ENCODE measurements around the gene PALLD. TPM values are rescaled to one million over a fixed set of nuclear protein-coding genes. Genes with fewer than 3 reads are reported as not detected.

Gene PALLD
- polyA plus RNA-seq, 3 donors, result 6.1 to 11.8 (median 9.9) TPM

DNA sequence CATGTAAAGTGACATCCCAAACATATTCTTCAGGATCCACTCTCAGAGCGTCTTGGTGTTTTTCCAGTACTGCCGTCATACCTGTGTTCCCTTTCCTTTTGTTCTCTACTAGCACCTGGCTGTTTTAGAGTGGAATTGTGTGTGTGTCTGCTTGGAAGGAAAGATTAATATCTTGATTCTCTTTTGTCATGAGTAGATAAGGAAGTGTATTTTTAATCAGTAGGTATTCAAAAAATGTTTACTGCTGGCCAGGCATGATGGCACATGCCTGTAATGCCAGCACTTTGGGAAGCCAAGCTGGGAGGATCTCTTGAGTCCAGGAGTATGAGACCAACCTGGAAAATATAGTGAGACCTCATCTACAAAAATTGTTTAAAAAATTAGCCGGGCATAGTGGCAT is 314.4 kb downstream of the PALLD start:
- no peak overlapping the region for H3K27ac Mint-ChIP-seq
- Histone ChIP-seq H3K27me3 (ENCODE audit: control insufficient read depth in 2 of 2, insufficient read depth in 2 of 2, low read length in 2 of 2) (no peaks in the 10 kb centered on the region), H4K20me1 (ENCODE audit: insufficient read depth, low read length) (no peaks in the 10 kb centered on the region), H3K4me1 (ENCODE audit: control insufficient read depth in 1 of 2, insufficient read depth in 2 of 2, low read length in 2 of 2) (peaks cover 7 to 13% of the 10 kb centered on the region in 2 donors), H3K4me2 (replicated peaks; ENCODE audit: extremely low read depth, low read length, poor library complexity, severe bottlenecking) (no peak overlapping the region), H3K4me3 (replicated peaks in 1 of 3; ENCODE audit: low read depth in 2 of 3, low read length in 3 of 3) (no peak overlapping the region), H3K9me3 (replicated peaks in 1 of 2; ENCODE audit: control insufficient read depth in 1 of 2, insufficient read depth in 1 of 2, low read length in 2 of 2) (no peaks in the 10 kb centered on the region), H2AFZ (ENCODE audit: insufficient read depth, low read depth, low read length, poor library complexity, severe bottlenecking) (no peak overlapping the region), H3K36me3 (replicated peaks in 1 of 2; ENCODE audit: control insufficient read depth in 1 of 2, insufficient read depth in 2 of 2, low read length in 2 of 2) (no peaks in the 10 kb centered on the region), H3K79me2 (ENCODE audit: insufficient read depth, low read length) (no peaks in the 10 kb centered on the region), H3K27ac (ENCODE audit: low read depth in 1 of 2, low read length in 2 of 2) (no peak overlapping the region), H3K9ac (ENCODE audit: insufficient read depth, low read length, poor library complexity, severe bottlenecking) (no peak overlapping the region)
- intact Hi-C loops (cut with micrococcal nuclease), result no loop called here
- TF ChIP-seq, protein P1, sequence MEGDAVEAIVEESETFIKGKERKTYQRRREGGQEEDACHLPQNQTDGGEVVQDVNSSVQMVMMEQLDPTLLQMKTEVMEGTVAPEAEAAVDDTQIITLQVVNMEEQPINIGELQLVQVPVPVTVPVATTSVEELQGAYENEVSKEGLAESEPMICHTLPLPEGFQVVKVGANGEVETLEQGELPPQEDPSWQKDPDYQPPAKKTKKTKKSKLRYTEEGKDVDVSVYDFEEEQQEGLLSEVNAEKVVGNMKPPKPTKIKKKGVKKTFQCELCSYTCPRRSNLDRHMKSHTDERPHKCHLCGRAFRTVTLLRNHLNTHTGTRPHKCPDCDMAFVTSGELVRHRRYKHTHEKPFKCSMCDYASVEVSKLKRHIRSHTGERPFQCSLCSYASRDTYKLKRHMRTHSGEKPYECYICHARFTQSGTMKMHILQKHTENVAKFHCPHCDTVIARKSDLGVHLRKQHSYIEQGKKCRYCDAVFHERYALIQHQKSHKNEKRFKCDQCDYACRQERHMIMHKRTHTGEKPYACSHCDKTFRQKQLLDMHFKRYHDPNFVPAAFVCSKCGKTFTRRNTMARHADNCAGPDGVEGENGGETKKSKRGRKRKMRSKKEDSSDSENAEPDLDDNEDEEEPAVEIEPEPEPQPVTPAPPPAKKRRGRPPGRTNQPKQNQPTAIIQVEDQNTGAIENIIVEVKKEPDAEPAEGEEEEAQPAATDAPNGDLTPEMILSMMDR (IDR thresholded peaks at IDR 0.05), result no peak
- no peaks in the 10 kb centered on the region for H3K36me3 Mint-ChIP-seq
- peaks cover 10% of the 10 kb centered on the region for H3K4me1 Mint-ChIP-seq
- H3K27me3 Mint-ChIP-seq (ENCODE audit: low read depth in 3 of 3), result peaks cover 0 to 4% (median 3%) of the 10 kb centered on the region in 3 donors
- H3K9me3 Mint-ChIP-seq, result peaks cover 0 to 3% (median 0%) of the 10 kb centered on the region in 7 donors
- no peak overlapping the region for H3K4me3 Mint-ChIP-seq
- no peak for DNase-seq
- no CpG with 5 or more reads among the region's 3 CpGs for WGBS (ENCODE audit: insufficient coverage)

DNA sequence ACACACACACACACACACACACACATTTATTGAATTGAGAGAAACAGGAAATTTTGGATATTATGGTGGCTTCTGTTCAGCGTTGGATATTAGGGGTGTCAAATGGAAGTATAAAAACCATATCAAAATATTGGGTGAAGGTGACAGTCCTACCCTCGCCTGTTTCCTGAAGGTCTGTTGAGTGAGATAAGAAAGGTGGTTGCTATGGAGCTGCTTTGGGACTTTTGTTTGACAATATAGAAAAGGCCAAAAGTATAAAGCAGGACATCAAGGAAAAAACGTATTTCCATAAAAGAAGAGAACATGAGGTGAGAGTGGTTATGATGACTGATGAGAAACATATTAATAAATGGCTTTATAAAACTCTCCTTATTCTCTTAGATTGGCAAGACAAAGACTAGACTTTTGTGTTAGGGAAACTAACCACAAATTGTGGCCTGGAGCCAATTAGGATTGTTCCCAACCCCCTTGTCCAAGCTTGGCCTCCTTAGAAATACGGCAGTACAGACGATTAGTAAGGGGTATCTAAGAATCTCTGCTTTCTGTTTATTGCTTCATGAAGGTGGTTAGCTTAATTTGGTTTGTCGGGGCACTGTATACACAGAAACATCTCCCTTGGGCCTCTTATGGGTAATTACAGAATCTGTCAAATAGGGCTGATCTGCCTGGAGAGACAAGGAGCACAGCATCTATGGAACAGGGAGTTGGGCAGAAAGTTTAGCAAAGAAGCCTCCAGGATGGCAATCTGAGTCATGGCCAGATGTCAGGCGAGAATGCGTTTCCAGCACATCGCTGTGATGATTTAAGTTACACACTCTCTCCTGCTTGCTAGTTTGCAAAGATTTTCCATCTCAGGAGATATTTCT is 315.2 kb downstream of the PALLD start:
- no peaks in the 10 kb centered on the region for H3K36me3 ChIP-seq (replicated peaks in 1 of 2; ENCODE audit: control insufficient read depth in 1 of 2, insufficient read depth in 2 of 2, low read length in 2 of 2)
- TF ChIP-seq, protein P1 (IDR thresholded peaks at IDR 0.05), result no peak
- no peak overlapping the region for H3K9ac ChIP-seq (ENCODE audit: insufficient read depth, low read length, poor library complexity, severe bottlenecking)
- Mint-ChIP-seq H3K27me3 (ENCODE audit: low read depth in 3 of 3) (peaks cover 0 to 4% (median 3%) of the 10 kb centered on the region in 3 donors), H3K4me1 (peaks cover 11% of the 10 kb centered on the region), H3K9me3 (peaks cover 0 to 1% (median 0%) of the 10 kb centered on the region in 7 donors), H3K4me3 (no peak overlapping the region), H3K36me3 (no peaks in the 10 kb centered on the region), H3K27ac (peak overlapping the region in 1 of 7 donors; percentile 9)
- no peaks in the 10 kb centered on the region for H3K9me3 ChIP-seq (replicated peaks in 1 of 2; ENCODE audit: control insufficient read depth in 1 of 2, insufficient read depth in 1 of 2, low read length in 2 of 2)
- no peak for DNase-seq
- H3K4me3 ChIP-seq (replicated peaks in 1 of 3; ENCODE audit: low read depth in 2 of 3, low read length in 3 of 3), result no peak overlapping the region
- no peaks in the 10 kb centered on the region for H3K27me3 ChIP-seq (ENCODE audit: control insufficient read depth in 2 of 2, insufficient read depth in 2 of 2, low read length in 2 of 2)
- no peak overlapping the region for H2AFZ ChIP-seq (ENCODE audit: insufficient read depth, low read depth, low read length, poor library complexity, severe bottlenecking)
- peaks cover 7 to 13% of the 10 kb centered on the region in 2 donors for H3K4me1 ChIP-seq (ENCODE audit: control insufficient read depth in 1 of 2, insufficient read depth in 2 of 2, low read length in 2 of 2)
- 100% methylated on average over 2 of the region's 9 CpGs for WGBS (ENCODE audit: insufficient coverage)
- no peaks in the 10 kb centered on the region for H4K20me1 ChIP-seq (ENCODE audit: insufficient read depth, low read length)
- intact Hi-C loops (cut with micrococcal nuclease), result no loop called here
- no peaks in the 10 kb centered on the region for H3K79me2 ChIP-seq (ENCODE audit: insufficient read depth, low read length)
- no peak overlapping the region for H3K4me2 ChIP-seq (replicated peaks; ENCODE audit: extremely low read depth, low read length, poor library complexity, severe bottlenecking)
- no peak overlapping the region for H3K27ac ChIP-seq (ENCODE audit: low read depth in 1 of 2, low read length in 2 of 2)

All from CD14-positive monocyte (primary cell).